K562 (cell line): Measurements from ENCODE around the gene SLC7A1.

Experiments used
- CTCF ChIP-seq, 3 experiments: IDR thresholded peaks in 2 of 3; conservative IDR thresholded peaks in 1 of 3; 2 replicates each; pipeline ENCODE4 v1.5.1; 2011 to 2012; ENCODE audit warnings: low read length in 3 of 3, mild to moderate bottlenecking in 3 of 3, control low read depth in 2 of 3, improper control_type of control experiment in 1 of 3, inconsistent platforms in 1 of 3, low read depth in 1 of 3, mixed read lengths in 1 of 3, moderate library complexity in 1 of 3; ENCODE audit not compliant: insufficient read depth in 2 of 3
- DEAF1 ChIP-seq: fragments of 450-650 bp; formaldehyde crosslinking; IDR thresholded peaks from 2 replicates; pipeline ENCODE4 v1.4.0; 2020; ENCODE audit warnings: mild to moderate bottlenecking, moderate library complexity
- EZH2 ChIP-seq: IDR thresholded peaks from 2 replicates; pipeline ENCODE4 v1.6.1; 2012; ENCODE audit warnings: low read depth, mild to moderate bottlenecking, inconsistent platforms, low read length, borderline replicate concordance
- KDM1A ChIP-seq, 2 experiments: fragments of 450-650 bp; IDR thresholded peaks; 2 replicates each; pipeline ENCODE4 v1.6.1; 2016; ENCODE audit warnings: mild to moderate bottlenecking in 2 of 2
- MAZ ChIP-seq, 2 experiments: fragments of 450-650 bp in 1 of 2; sonication (generic) in 1 of 2; formaldehyde crosslinking; IDR thresholded peaks in 1 of 2; conservative IDR thresholded peaks in 1 of 2; 2 replicates each; pipeline versions ENCODE4 v1.4.0 to v1.5.0; 2020; ENCODE audit warnings: mild to moderate bottlenecking in 1 of 2, missing genetic modification reagents in 1 of 2
- MXD1 ChIP-seq: fragments of 250-450 bp; sonication (Bioruptor Pico); IDR thresholded peaks from 2 replicates; pipeline ENCODE4 v1.8.0; 2021; ENCODE audit warnings: borderline replicate concordance, mild to moderate bottlenecking, moderate library complexity; ENCODE audit not compliant: poor library complexity, severe bottlenecking
- PCBP1 ChIP-seq: fragments of 200-400 bp; formaldehyde crosslinking; IDR thresholded peaks from 2 replicates; pipeline ENCODE4 v1.6.1; 2018; ENCODE audit warnings: mild to moderate bottlenecking, low read depth, low read length; ENCODE audit not compliant: poor library complexity, severe bottlenecking
- PTRF ChIP-seq: fragments of 450-650 bp; IDR thresholded peaks from 2 replicates; pipeline ENCODE4 v1.6.1; 2016; ENCODE audit warnings: mild to moderate bottlenecking, missing genetic modification characterization, missing compliant biosample characterization
- TCF3 ChIP-seq: sonication (generic); formaldehyde crosslinking; IDR thresholded peaks from 2 replicates; pipeline ENCODE4 v1.4.0; 2020; ENCODE audit warnings: mild to moderate bottlenecking, missing genetic modification reagents
- ZFP1 ChIP-seq: fragments of 450-650 bp; formaldehyde crosslinking; IDR thresholded peaks from 2 replicates; pipeline ENCODE4 v1.4.0; 2020; ENCODE audit warnings: mild to moderate bottlenecking, mixed read lengths
- ZNF354B ChIP-seq: fragments of 250-450 bp; sonication (Bioruptor Pico); IDR thresholded peaks from 2 replicates; pipeline ENCODE4 v1.4.0; 2020
- TF ChIP-seq, protein P1 (sequence below): fragments of 250-450 bp; sonication (Bioruptor Pico); IDR thresholded peaks from 2 replicates; pipeline ENCODE4 v1.5.0; 2021; ENCODE audit warnings: mild to moderate bottlenecking, borderline replicate concordance

DNA sequence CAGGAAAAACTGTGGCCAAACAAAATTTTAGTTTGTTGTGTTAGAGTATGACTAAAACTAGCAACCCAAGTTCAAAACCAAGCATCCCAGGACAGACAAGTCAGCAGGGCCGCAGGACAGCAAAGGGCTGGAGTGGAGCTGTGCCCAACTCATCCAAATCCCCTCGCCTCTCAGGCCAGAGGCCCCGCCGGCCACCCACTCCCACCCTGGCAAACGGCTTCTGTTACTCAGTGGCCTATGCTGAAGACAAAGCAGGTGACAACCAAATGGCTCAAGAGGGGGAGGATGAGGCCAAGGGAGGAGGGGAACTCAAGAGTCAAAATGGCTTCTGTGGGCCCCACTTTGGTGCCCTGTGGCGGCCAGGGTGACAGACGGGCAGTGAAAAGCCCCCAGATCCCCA is 69.7 kb downstream of the SLC7A1 start:
- TF ChIP-seq PCBP1 (no peak), MXD1 (CRISPR knock-in tag) (no peak), PTRF (tag) (no peak), ZNF354B (CRISPR knock-in tag) (no peak), KDM1A (IDR thresholded peaks at IDR 0.05) (no peak), CTCF (IDR thresholded peaks at IDR 0.05 in 2 of 3, conservative IDR thresholded peaks at IDR 0.05 in 1 of 3; ENCODE audit: insufficient read depth in 2 of 3, low read depth in 1 of 3, low read length in 3 of 3) (no peak), MAZ (CRISPR knock-in tag; conservative IDR thresholded peaks at IDR 0.05 in 1 of 2, IDR thresholded peaks at IDR 0.05 in 1 of 2) (no peak), DEAF1 (CRISPR knock-in tag) (no peak), EZH2 (no peak), ZFP1 (no peak), TCF3 (CRISPR knock-in tag) (no peak)
- TF ChIP-seq, protein P1, sequence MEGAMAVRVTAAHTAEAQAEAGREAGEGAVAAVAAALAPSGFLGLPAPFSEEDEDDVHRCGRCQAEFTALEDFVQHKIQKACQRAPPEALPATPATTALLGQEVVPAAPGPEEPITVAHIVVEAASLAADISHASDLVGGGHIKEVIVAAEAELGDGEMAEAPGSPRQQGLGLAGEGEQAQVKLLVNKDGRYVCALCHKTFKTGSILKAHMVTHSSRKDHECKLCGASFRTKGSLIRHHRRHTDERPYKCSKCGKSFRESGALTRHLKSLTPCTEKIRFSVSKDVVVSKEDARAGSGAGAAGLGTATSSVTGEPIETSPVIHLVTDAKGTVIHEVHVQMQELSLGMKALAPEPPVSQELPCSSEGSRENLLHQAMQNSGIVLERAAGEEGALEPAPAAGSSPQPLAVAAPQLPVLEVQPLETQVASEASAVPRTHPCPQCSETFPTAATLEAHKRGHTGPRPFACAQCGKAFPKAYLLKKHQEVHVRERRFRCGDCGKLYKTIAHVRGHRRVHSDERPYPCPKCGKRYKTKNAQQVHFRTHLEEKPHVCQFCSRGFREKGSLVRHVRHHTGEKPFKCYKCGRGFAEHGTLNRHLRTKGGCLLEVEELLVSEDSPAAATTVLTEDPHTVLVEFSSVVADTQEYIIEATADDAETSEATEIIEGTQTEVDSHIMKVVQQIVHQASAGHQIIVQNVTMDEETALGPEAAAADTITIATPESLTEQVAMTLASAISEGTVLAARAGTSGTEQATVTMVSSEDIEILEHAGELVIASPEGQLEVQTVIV (CRISPR knock-in tag): no peak
